Pancreas (tissue), 10 donors: Measurements from ENCODE around the gene TMEM150A. TPM values are rescaled to one million over a fixed set of nuclear protein-coding genes. Genes with fewer than 3 reads are reported as not detected.

Source experiments
- ATAC-seq, 4 donors: fragments of 200-7000 bp; cut with Tn5 transposase; one replicate each; pipeline versions ENCODE4 v1.8.0 to v1.9.1; 2020; ENCODE audit warnings: mild to moderate bottlenecking in 4 of 4, moderate library complexity in 4 of 4
- DNase-seq, 6 donors: peaks; one replicate each; pipeline ENCODE4 v3.0.0-alpha.2; 2020
- FAIRE-seq: peaks from 2 replicates; lab custom pipeline; 2012; peaks lifted over from hg19 to GRCh38; lab: Jason Lieb, UNC
- H3K27ac ChIP-seq, 4 donors: fragments of 200-600 bp; sonication (generic); 1 replicate in 3 of 4; 2 replicates in 1 of 4; pipeline versions ENCODE4 v1.5.0 to v1.8.0; 2020
- H3K27me3 ChIP-seq, 4 donors: fragments of 200-600 bp; one replicate each; pipeline ENCODE4 v1.8.0; 2021
- H3K36me3 ChIP-seq, 3 donors: fragments of 200-600 bp; sonication (generic) in 1 of 3; one replicate each; pipeline versions ENCODE4 v1.5.0 to v1.8.0; 2020 to 2021
- H3K4me1 ChIP-seq, 3 donors: fragments of 200-600 bp; one replicate each; pipeline ENCODE4 v1.8.0; 2021
- H3K4me3 ChIP-seq, 4 donors: fragments of 200-600 bp; sonication (generic) in 2 of 4; one replicate each; pipeline versions ENCODE4 v1.5.0 to v1.8.0; 2020 to 2021
- H3K9me3 ChIP-seq, 4 donors: fragments of 200-600 bp; one replicate each; pipeline ENCODE4 v1.8.0; 2021
- WGBS, 2 donors: extraction: QIAGEN DNeasy Blood & Tissue Kit; methylation state at CpG; one replicate each; pipeline ENCODE4 v1.1.7; 2013; 5-methylcytosine and 5-hydroxymethylcytosine counted together
- intact Hi-C, 3 donors: fragments of 100-400 bp; cut with DNase I; formaldehyde crosslinking; loops; one replicate each; pipeline versions ENCODE4 v1.11.1 to v1.14.2; 2022
- polyA plus RNA-seq, 2 donors: library from polyadenylated mRNA; stranded (reverse); fragments of 200-250 nt; gene quantifications; one replicate each; pipeline ENCODE4 v1.2.3, GENCODE V29; 2013
- total RNA-seq, 6 donors: library from RNA; stranded (reverse); fragmentation: NEBNext Ultra II Directional in 4 of 6; extraction: Animal tissue kit (Norgen Biotek cat#: 25700) in 4 of 6; gene quantifications; one replicate each; pipeline versions ENCODE4 v1.2.1 to v1.2.4, GENCODE V29; 2021 to 2023
- TF ChIP-seq, protein P1 (sequence below), 4 donors: fragments of 200-600 bp; sonication (generic) in 3 of 4; IDR thresholded peaks; one replicate each; pipeline versions ENCODE4 v1.5.0 to v1.8.0; 2021; ENCODE audit warnings: antibody characterized with exemption in 4 of 4
- donor health status: healthy with polysubstance abuse.
- donor health status: DM: no; HTN: no; CAD: no; lungs with moderate emphysema.
- donor health status: DM: no; HTN: no; CAD: no.
- donor health status: control.
- donor health status: control.
- donor health status: Bipolar disorder and iron deficiency.
- donor health status: DM: yes; HTN: yes; CAD: no.
- donor health status: DM: no; HTN: no; CAD: no.
- donor health status: DM: no; HTN: no; CAD: no.
- donor health status: DM: yes; HTN: yes; CAD: no.

Gene TMEM150A
- total and polyA plus RNA-seq, 8 donors, result 14.8 to 47.6 (median 18.3) TPM

- TF ChIP-seq, protein P1, sequence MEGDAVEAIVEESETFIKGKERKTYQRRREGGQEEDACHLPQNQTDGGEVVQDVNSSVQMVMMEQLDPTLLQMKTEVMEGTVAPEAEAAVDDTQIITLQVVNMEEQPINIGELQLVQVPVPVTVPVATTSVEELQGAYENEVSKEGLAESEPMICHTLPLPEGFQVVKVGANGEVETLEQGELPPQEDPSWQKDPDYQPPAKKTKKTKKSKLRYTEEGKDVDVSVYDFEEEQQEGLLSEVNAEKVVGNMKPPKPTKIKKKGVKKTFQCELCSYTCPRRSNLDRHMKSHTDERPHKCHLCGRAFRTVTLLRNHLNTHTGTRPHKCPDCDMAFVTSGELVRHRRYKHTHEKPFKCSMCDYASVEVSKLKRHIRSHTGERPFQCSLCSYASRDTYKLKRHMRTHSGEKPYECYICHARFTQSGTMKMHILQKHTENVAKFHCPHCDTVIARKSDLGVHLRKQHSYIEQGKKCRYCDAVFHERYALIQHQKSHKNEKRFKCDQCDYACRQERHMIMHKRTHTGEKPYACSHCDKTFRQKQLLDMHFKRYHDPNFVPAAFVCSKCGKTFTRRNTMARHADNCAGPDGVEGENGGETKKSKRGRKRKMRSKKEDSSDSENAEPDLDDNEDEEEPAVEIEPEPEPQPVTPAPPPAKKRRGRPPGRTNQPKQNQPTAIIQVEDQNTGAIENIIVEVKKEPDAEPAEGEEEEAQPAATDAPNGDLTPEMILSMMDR (IDR thresholded peaks at IDR 0.05), result no peak
- WGBS, 2 donors, result 62 to 70% methylated on average over 14 of the region's 14 CpGs
- Histone ChIP-seq H3K9me3 (no peaks in the 10 kb centered on the region), H3K27me3 (no peaks in the 10 kb centered on the region), H3K4me1 (peaks cover 12 to 23% (median 23%) of the 10 kb centered on the region in 3 donors), H3K36me3 (peaks cover 0 to 10% (median 9%) of the 10 kb centered on the region in 3 donors), H3K4me3 (no peak overlapping the region), H3K27ac (no peak overlapping the region)
- intact Hi-C loops, result no loop called here
- no peak for ATAC-seq
- peak in 1 of 6 donors; percentile 42 for DNase-seq
- FAIRE-seq, result no peak
Measured at GRCh38 chr2:85598594-85599340, 3.7 kb downstream of the TMEM150A start.

DNA sequence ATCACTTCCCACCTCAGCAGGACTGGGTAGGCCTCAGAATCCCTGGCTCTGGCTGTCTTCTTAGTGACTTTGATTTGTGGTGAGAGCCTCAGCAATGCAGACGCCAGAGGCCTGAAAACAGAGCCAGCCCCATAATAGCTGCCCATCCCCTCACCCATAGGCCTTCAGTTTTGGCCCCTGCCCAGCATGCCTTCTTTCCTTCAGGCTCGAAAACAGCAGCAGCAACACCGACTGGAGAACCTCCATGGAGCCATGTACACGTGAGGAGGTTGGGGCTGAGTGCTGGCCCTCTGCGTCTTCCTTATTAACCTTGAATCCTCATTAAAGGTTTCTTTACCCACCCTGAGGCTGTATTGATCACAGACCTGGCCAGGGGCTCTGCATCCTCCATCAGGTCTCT is 5.3 kb downstream of the TMEM150A start:
- ATAC-seq (no peak), DNase-seq (peak in 1 of 6 donors; percentile 22), FAIRE-seq (no peak)
- Histone ChIP-seq H3K4me3 (peak overlapping the region in 1 of 4 donors; percentile 81), H3K27me3 (no peaks in the 10 kb centered on the region), H3K27ac (no peak overlapping the region), H3K9me3 (no peaks in the 10 kb centered on the region), H3K4me1 (peaks cover 12 to 36% (median 34%) of the 10 kb centered on the region in 3 donors), H3K36me3 (peaks cover 0 to 10% (median 9%) of the 10 kb centered on the region in 3 donors)
- TF ChIP-seq, protein P1 (IDR thresholded peaks at IDR 0.05), result no peak
- intact Hi-C loops, result no loop called here
- 71 to 80% methylated on average over 5 of the region's 5 CpGs for WGBS, 2 donors

GRCh38 chr2:85596486-85597143 is 5.9 kb downstream of the TMEM150A start:
- FAIRE-seq, result no peak
- H3K4me3 ChIP-seq, result peak overlapping the region; percentile 56 to 83 (median 80)
- TF ChIP-seq, protein P1 (IDR thresholded peaks at IDR 0.05), result no peak
- 38 to 51% methylated on average over 3 of the region's 3 CpGs for WGBS, 2 donors
- no peak for ATAC-seq
- intact Hi-C loops, result no loop called here
- no peaks in the 10 kb centered on the region for H3K27me3 ChIP-seq
- peak overlapping the region in 1 of 4 donors; percentile 87 for H3K27ac ChIP-seq
- H3K4me1 ChIP-seq, result peaks cover 11 to 36% (median 34%) of the 10 kb centered on the region in 3 donors
- peaks cover 0 to 10% (median 9%) of the 10 kb centered on the region in 3 donors for H3K36me3 ChIP-seq
- no peaks in the 10 kb centered on the region for H3K9me3 ChIP-seq
- DNase-seq, result no peak

- Histone ChIP-seq H3K4me3 (peak overlapping the region; percentile 56 to 83 (median 80)), H3K4me1 (peaks cover 8 to 30% (median 28%) of the 10 kb centered on the region in 3 donors), H3K27me3 (no peaks in the 10 kb centered on the region), H3K36me3 (peaks cover 0 to 10% (median 9%) of the 10 kb centered on the region in 3 donors), H3K9me3 (no peaks in the 10 kb centered on the region), H3K27ac (peak overlapping the region; percentile 48 to 90 (median 70))
- ATAC-seq, result peak in 3 of 4 donors; percentile 1 to 5 (median 5)
- TF ChIP-seq, protein P1 (IDR thresholded peaks at IDR 0.05), result no peak
- intact Hi-C loops, result no loop called here
- DNase-seq, result no peak
- 0 to 1% methylated on average over 10 of the region's 10 CpGs for WGBS, 2 donors
- no peak for FAIRE-seq
Measured at GRCh38 chr2:85596026-85596333, 6.5 kb downstream of the TMEM150A start.
